ENCODE measurements around the gene ATP2A1. TPM values are rescaled to one million over a fixed set of nuclear protein-coding genes. Genes with fewer than 3 reads are reported as not detected.
"Not testable (repeated sequence)": the region's sequence is repeated elsewhere in the genome, so short reads cannot be mapped to it uniquely, and the experiment has no call there.

Gene ATP2A1
- polyA plus RNA-seq, 1 donor: 758 TPM

- DNase-seq: no peak
Observed at GRCh38 chr16:28910086-28911031, 32.1 kb downstream of the ATP2A1 start.

- no peak for DNase-seq
Observed at GRCh38 chr16:28912558-28912957, 34.3 kb downstream of the ATP2A1 start.

GRCh38 chr16:28913946-28914724 is 35.8 kb downstream of the ATP2A1 start:
- no peak for DNase-seq

DNA sequence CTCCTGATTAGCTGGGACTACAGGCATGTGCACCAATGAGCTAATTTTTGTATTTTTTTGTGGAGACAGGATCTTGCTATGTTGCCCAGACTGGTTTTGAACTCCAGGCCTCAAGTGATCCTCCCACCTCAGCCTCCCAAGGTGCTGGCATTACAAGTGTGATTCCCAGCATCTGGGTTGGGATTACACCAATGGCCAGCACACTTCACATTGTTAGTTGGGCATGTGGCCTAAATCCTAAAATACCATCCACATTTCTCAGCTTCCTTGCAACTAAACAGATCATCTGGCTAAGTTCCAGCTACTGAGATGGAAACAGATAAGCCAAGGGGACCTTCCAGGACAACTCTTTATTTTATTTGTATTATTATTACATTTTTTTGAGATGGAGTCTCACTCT is 36.9 kb downstream of the ATP2A1 start:
- DNase-seq: no peak

- no peak for DNase-seq
Observed at GRCh38 chr16:28917095-28917494, 38.8 kb downstream of the ATP2A1 start.

- no peak for DNase-seq
Observed at GRCh38 chr16:28918698-28919097, 40.4 kb downstream of the ATP2A1 start.

- no peak for DNase-seq
Observed at GRCh38 chr16:28923231-28923587, 44.9 kb downstream of the ATP2A1 start.

DNA sequence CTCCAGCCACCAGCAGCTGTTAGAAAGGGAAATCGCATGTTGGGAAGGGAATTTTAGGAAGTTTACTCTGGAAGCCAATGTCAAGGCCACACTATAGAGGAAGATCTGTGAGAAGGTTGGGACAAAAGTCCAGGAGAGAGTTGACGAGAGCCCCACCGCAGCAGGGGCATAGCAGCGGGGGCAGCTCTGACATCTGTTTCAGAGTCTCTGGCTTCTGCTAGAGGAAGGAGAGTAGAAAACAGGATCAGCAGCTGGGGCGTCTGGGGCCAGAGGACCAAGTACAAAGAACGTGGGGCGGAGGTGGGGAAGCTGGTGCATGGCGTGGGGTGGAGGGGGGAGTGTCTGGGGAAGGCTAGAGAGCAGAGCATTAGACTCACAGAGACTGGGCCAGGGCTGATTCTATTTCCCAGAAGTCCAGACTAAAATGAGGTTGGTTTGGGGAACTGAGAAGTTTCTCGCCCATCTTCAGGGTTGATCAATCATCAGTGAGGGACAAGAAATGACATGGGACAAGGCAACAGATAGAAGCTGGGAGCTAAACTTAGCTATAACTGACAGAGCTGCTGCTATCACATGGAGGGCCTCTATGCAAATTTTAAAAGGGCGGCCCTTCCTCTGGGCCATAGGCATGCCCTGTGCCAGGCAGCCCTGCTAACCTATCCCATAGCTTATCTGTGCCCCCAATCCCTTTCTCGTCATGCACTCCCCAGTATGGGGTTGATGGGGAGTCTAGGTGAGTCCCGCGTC is 45.5 kb downstream of the ATP2A1 start:
- DNase-seq: no peak

DNA sequence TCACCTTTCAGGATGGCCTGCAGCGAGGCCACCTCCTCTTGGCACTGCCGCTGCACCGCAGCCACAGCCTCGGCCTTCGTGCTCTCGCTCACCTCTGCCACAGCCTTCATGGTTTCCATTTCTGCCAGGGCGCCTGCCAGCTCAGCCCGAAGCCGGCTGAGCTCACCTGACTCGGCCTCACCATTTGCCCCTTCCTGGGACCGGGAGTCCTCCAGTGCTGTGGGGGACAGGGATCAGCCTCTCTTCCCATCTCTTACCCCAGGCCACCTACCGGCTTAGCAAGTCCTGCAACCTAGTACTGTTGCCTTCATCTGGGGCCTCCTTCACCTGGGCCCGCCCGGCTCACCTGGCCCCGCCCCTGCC is 46.1 kb downstream of the ATP2A1 start:
- no peak for DNase-seq

GRCh38 chr16:28924762-28925385 is 46.6 kb downstream of the ATP2A1 start, which contains the start of gene RABEP2:
TSS of gene RABEP2 (minus strand) at chr16:28925238. CDS start at chr16:28925163, 75 bp downstream.
- DNase-seq: peak; percentile 92

DNA sequence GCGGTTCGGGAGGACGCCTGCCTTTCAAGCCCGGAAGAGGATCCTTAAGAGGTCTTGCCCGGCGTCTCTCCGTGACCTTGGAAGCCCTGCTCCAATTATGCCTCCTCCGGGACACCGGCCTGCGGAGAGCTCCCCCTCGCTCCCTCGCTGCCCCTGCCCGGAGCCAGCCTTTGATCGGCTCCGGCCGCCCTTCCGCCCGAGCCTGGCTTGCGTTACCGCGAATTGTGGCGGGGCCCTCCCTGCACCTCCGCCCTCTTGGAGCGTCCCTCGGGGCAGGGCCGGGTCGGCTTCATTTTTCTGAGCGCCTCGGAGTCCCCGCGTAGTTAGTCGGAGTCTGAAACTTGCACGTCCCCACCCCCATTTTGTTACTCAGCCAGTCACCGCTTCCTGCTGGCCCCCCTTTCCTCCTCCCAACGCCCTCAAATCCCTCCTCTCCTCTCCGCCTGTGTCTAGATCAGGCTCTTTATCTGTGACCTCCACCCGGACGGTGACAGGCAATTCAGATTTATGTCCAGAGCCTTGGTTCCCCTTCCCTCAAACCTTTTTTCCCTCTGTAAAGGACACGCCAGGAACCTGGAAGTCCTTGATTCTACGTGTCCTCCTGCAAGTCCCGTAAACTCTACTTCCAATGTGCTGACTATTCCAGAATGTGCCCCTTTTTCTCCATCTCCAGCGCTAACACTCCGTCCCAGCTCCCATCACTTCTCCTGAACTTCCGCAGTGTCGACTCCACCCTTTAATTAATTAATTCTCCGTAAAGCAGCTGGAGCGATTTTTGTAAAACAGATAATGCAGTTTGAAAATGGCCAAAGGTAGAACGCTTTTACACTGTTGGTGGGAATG is 47.3 kb downstream of the ATP2A1 start:
- DNase-seq: peak; percentile 90

- not testable (repeated sequence) for DNase-seq
Observed at GRCh38 chr16:28926284-28926683, 48.0 kb downstream of the ATP2A1 start.

DNA sequence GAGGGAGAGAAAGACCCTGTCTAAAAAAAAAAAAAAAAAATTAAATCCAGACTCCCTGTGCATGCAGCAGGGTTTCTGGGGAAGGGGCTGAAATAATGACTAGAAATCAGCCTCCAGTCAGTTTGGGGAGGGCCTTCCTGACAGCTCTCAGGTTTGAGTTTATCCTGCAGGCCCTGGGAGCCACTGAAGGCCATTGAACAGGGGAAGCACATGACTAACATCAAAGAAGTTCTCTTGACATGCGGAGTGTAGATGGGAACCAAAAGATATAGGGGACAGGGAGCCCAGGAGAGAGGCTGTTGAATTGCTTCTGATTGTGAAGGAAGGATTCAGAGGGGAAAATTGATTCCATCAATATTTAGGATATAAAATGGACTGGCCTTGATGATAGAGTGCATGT is 49.5 kb downstream of the ATP2A1 start:
- DNase-seq: no peak

- DNase-seq: no peak
Observed at GRCh38 chr16:28930203-28930602, 51.9 kb downstream of the ATP2A1 start.

DNA sequence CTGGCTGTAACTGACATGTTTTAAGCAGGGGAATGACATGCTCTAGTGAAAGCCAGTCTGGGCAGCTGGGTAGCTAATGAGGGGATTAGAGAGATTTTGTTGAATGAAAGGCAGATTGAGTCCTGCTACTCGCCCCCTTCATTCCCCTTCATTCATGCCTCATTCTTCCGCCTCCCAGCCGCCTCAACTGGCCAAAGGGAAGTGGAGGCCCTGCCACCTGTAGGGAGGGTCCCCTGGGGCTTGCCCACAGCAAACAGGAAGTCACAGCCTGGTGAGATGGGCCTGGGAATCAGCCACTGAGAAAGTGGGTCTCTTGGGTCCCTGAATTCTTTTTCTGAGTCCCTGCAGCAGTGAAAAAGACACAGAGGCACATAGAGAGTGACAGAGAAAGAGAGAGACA is 52.4 kb downstream of the ATP2A1 start:
- no peak for DNase-seq

DNA sequence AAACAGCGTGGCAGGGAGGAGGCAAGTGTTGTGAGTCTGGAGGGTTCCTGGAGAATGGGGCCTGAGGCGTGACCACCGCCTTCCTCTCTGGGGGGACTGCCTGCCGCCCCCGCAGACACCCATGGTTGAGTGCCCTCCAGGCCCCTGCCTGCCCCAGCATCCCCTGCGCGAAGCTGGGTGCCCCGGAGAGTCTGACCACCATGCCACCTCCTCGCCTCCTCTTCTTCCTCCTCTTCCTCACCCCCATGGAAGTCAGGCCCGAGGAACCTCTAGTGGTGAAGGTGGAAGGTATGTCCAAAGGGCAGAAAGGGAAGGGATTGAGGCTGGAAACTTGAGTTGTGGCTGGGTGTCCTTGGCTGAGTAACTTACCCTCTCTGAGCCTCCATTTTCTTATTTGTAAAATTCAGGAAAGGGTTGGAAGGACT is 53.5 kb downstream of the ATP2A1 start, which contains the start of gene CD19:
Gene CD19, plus strand, starts transcription at position 171 of the 425 bp plus-strand sequence. Its CDS starts 30 bp downstream, at position 201.
- DNase-seq: no peak

DNA sequence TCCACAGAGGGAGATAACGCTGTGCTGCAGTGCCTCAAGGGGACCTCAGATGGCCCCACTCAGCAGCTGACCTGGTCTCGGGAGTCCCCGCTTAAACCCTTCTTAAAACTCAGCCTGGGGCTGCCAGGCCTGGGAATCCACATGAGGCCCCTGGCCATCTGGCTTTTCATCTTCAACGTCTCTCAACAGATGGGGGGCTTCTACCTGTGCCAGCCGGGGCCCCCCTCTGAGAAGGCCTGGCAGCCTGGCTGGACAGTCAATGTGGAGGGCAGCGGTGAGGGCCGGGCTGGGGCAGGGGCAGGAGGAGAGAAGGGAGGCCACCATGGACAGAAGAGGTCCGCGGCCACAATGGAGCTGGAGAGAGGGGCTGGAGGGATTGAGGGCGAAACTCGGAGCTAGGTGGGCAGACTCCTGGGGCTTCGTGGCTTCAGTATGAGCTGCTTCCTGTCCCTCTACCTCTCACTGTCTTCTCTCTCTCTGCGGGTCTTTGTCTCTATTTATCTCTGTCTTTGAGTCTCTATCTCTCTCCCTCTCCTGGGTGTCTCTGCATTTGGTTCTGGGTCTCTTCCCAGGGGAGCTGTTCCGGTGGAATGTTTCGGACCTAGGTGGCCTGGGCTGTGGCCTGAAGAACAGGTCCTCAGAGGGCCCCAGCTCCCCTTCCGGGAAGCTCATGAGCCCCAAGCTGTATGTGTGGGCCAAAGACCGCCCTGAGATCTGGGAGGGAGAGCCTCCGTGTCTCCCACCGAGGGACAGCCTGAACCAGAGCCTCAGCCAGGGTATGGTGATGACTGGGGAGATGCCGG is 54.3 kb downstream of the ATP2A1 start:
- no peak for DNase-seq

DNA sequence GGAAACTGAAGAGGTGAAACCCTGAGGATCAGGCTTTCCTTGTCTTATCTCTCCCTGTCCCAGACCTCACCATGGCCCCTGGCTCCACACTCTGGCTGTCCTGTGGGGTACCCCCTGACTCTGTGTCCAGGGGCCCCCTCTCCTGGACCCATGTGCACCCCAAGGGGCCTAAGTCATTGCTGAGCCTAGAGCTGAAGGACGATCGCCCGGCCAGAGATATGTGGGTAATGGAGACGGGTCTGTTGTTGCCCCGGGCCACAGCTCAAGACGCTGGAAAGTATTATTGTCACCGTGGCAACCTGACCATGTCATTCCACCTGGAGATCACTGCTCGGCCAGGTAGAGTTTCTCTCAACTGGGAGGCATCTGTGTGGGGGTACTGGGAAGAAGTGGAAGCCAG is 54.9 kb downstream of the ATP2A1 start:
- DNase-seq: no peak

DNA sequence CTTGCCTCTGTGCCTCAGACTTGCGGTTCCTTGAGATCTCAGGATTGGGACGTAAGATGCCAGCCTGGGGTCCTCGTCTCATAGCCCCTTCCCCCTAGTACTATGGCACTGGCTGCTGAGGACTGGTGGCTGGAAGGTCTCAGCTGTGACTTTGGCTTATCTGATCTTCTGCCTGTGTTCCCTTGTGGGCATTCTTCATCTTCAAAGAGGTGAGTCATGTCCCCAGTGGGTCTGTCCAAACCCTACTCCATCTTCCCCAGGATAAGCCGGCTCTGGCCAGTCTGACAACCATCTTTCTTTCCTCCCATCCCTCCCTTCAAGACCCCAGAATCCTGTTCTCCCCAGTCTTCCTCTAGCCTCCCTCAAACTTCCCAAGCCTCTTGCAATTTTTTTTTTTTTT is 57.1 kb downstream of the ATP2A1 start:
- no peak for DNase-seq

Data from hindlimb muscle (tissue), 1 donor.